Inflammatory macrophage treated with lipopolysaccharide for 4 hours (primary cell): ENCODE data around the gene SUCNR1.
"Not testable (repeated sequence)": the region's sequence is repeated elsewhere in the genome, so short reads cannot be mapped to it uniquely, and the experiment has no call there.

ENCODE experiments used
- DNase-seq: peaks from one replicate; pipeline ENCODE4 v3.0.0-alpha.2; 2020

SUCNR1 gene

GRCh38 chr3:151871639-151872468 is 1.6 kb upstream of the SUCNR1 start:
- DNase-seq = peak; percentile 99

- DNase-seq = peak; percentile 81
These were observed 636 bp downstream of the SUCNR1 start for GRCh38 chr3:151874079-151874478.

- peak; percentile 93 for DNase-seq
These were observed 2.3 kb downstream of the SUCNR1 start for GRCh38 chr3:151875759-151876158.

GRCh38 chr3:151877269-151877668 is 3.8 kb downstream of the SUCNR1 start:
- DNase-seq = no peak

- no peak for DNase-seq
These were observed 5.0 kb downstream of the SUCNR1 start for GRCh38 chr3:151878465-151878864.

- DNase-seq = no peak
These were observed 5.6 kb downstream of the SUCNR1 start for GRCh38 chr3:151879037-151879436.

GRCh38 chr3:151879679-151880415 is 6.4 kb downstream of the SUCNR1 start:
- peak; percentile 59 for DNase-seq

- no peak for DNase-seq
These were observed 6.9 kb downstream of the SUCNR1 start for GRCh38 chr3:151880416-151880690.

- DNase-seq = no peak
These were observed 7.7 kb downstream of the SUCNR1 start for GRCh38 chr3:151881137-151881536.

- DNase-seq = not testable (repeated sequence)
These were observed 12.0 kb downstream of the SUCNR1 start for GRCh38 chr3:151885397-151885796.

- not testable (repeated sequence) for DNase-seq
These were observed 14.2 kb downstream of the SUCNR1 start for GRCh38 chr3:151887450-151888211.

GRCh38 chr3:151890721-151891141 is 17.3 kb downstream of the SUCNR1 start:
- DNase-seq = peak; percentile 43

- DNase-seq = no peak
These were observed 18.3 kb downstream of the SUCNR1 start for GRCh38 chr3:151891721-151892120.

- no peak for DNase-seq
These were observed 20.8 kb downstream of the SUCNR1 start for GRCh38 chr3:151894219-151894618.

GRCh38 chr3:151895478-151896241 is 22.2 kb downstream of the SUCNR1 start:
- no peak for DNase-seq

GRCh38 chr3:151896246-151897012 is 23.0 kb downstream of the SUCNR1 start:
- DNase-seq = no peak

- not testable (repeated sequence) for DNase-seq
These were observed 24.7 kb downstream of the SUCNR1 start for GRCh38 chr3:151898121-151898520.

- DNase-seq = not testable (repeated sequence)
These were observed 25.3 kb downstream of the SUCNR1 start for GRCh38 chr3:151898564-151899261.

GRCh38 chr3:151899996-151900395 is 26.6 kb downstream of the SUCNR1 start:
- DNase-seq = peak; percentile 59

- no peak for DNase-seq
These were observed 27.0 kb downstream of the SUCNR1 start for GRCh38 chr3:151900460-151900859.
